Breast epithelium (tissue), 3 donors: Measurements from ENCODE around the gene CEP128.

ENCODE experiments used
- POLR2AphosphoS5 ChIP-seq, 3 donors: sonication (generic); formaldehyde crosslinking; IDR thresholded peaks; one replicate each; pipeline ENCODE4 v1.6.1; 2017; ENCODE audit warnings: antibody characterized with exemption in 3 of 3
- TF ChIP-seq, protein P1 (sequence below), 3 donors: fragments of 450-650 bp; IDR thresholded peaks; one replicate each; pipeline ENCODE4 v1.5.1; 2016 to 2017; ENCODE audit warnings: antibody characterized with exemption in 3 of 3, mild to moderate bottlenecking in 3 of 3, moderate library complexity in 3 of 3

DNA sequence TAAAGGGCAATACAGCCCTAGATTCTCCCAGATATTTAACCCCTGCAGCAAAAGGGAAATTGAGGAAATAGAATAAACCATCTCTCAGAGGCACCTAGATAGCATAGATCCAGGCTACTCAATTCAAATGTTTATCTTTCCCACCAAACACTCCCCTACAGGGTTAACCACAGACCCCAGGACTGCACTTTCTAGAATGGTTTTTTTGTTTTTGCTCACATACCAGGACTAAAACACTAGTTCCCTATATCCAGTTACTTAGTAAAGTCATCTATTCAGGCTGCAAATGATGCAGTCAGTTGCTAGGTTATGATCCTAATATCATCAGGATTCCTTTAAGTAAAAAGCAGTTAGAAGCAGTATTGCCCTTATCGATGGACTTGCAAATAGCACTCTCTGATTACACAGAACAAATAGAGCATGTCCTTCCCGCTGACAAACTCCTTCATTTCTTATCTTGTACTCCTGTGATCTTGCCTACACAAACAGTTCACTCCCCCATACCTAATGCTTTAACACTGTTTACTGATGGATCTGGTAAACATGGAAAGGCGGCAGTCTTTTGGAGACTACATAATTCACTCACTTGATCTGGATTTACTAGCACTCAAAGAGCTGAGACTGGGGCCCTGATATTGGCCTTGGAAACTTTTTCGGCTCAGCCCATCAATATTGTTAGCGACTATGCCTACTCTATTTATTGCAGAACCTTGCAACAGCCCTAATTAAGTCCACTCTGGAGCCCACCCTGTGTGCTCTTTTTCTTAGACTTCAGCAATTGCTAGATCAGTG is 473.0 kb downstream of the CEP128 start:
- TF ChIP-seq, protein P1, sequence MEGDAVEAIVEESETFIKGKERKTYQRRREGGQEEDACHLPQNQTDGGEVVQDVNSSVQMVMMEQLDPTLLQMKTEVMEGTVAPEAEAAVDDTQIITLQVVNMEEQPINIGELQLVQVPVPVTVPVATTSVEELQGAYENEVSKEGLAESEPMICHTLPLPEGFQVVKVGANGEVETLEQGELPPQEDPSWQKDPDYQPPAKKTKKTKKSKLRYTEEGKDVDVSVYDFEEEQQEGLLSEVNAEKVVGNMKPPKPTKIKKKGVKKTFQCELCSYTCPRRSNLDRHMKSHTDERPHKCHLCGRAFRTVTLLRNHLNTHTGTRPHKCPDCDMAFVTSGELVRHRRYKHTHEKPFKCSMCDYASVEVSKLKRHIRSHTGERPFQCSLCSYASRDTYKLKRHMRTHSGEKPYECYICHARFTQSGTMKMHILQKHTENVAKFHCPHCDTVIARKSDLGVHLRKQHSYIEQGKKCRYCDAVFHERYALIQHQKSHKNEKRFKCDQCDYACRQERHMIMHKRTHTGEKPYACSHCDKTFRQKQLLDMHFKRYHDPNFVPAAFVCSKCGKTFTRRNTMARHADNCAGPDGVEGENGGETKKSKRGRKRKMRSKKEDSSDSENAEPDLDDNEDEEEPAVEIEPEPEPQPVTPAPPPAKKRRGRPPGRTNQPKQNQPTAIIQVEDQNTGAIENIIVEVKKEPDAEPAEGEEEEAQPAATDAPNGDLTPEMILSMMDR (IDR thresholded peaks at IDR 0.05): no peak
- no peak for TF ChIP-seq POLR2AphosphoS5 (IDR thresholded peaks at IDR 0.05)
